Activated CD4-positive, alpha-beta T cell treated with anti-CD3 and anti-CD28 coated beads for 4 hours (primary cell): Measurements from ENCODE around the gene FEN1.

Experiments used
- DNase-seq, 2 donors: peaks; one replicate each; pipeline ENCODE4 v3.0.0-alpha.2; 2020

Gene FEN1

GRCh38 chr11:61757213-61757862 lies 35.4 kb upstream of the FEN1 start:
- no peak for DNase-seq

- no peak for DNase-seq
These were observed 31.8 kb upstream of the FEN1 start for GRCh38 chr11:61760946-61761345.

GRCh38 chr11:61761440-61762222 lies 31.1 kb upstream of the FEN1 start:
- DNase-seq = no peak

- no peak for DNase-seq
These were observed 30.5 kb upstream of the FEN1 start for GRCh38 chr11:61762223-61762615.

GRCh38 chr11:61762798-61763197 lies 29.9 kb upstream of the FEN1 start:
- DNase-seq = no peak

- DNase-seq = no peak
These were observed 28.6 kb upstream of the FEN1 start for GRCh38 chr11:61763930-61764605.

- no peak for DNase-seq
These were observed 28.0 kb upstream of the FEN1 start for GRCh38 chr11:61764606-61765260.

- DNase-seq = no peak
These were observed 27.0 kb upstream of the FEN1 start for GRCh38 chr11:61765550-61766253.

- no peak for DNase-seq
These were observed 26.3 kb upstream of the FEN1 start for GRCh38 chr11:61766353-61766841.

GRCh38 chr11:61768376-61769076 lies 24.2 kb upstream of the FEN1 start:
- no peak for DNase-seq

GRCh38 chr11:61769169-61769920 lies 23.4 kb upstream of the FEN1 start:
- DNase-seq = no peak

GRCh38 chr11:61769946-61770683 lies 22.6 kb upstream of the FEN1 start:
- no peak for DNase-seq

GRCh38 chr11:61771195-61771894 lies 21.4 kb upstream of the FEN1 start:
- DNase-seq = no peak

GRCh38 chr11:61771985-61772455 lies 20.7 kb upstream of the FEN1 start:
- no peak for DNase-seq

GRCh38 chr11:61773356-61773755 lies 19.4 kb upstream of the FEN1 start:
- no peak for DNase-seq

GRCh38 chr11:61773809-61774208 lies 18.9 kb upstream of the FEN1 start:
- no peak for DNase-seq

GRCh38 chr11:61774411-61774810 lies 18.3 kb upstream of the FEN1 start:
- DNase-seq = no peak

GRCh38 chr11:61775106-61775505 lies 17.6 kb upstream of the FEN1 start:
- DNase-seq = no peak
